Iris pigment epithelial cell (primary cell): ENCODE data around the gene TM9SF2.
"Not testable (repeated sequence)": the region's sequence is repeated elsewhere in the genome, so short reads cannot be mapped to it uniquely, and the experiment has no call there.

ENCODE experiments used
- DNase-seq: peaks from one replicate; pipeline ENCODE4 v3.0.0-alpha.2; 2011; ENCODE audit warnings: low read depth

The TM9SF2 gene

DNA sequence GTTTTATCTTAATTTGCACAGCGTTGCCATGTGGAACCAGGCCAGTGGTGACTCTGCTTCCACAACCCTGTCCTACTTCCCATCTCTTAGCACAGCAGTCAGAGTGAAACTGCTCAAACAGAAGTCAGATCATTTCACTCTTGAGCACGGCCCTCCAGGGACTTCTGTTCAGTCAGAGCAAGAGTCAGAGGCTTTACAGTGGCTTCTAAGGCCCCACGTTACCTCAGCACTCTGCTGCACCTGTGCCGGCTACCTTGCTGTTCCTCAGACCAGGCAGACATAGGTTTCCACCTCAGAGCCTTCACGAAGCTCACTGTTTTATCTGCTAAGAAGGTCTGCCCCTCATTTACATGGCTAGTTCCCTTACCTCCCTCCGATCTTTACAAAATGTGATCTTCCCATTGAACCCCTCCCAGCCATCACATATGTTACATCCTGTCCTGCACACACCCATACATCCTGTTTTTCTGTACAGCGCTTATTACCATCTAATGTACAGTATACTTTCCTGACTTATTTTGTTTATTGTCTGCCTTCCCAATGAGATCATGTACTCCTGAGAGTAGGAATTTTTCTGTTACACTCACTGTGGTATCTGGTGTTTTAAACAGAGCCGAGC, 41.6 kb downstream of the TM9SF2 start:
- DNase-seq = no peak

DNA sequence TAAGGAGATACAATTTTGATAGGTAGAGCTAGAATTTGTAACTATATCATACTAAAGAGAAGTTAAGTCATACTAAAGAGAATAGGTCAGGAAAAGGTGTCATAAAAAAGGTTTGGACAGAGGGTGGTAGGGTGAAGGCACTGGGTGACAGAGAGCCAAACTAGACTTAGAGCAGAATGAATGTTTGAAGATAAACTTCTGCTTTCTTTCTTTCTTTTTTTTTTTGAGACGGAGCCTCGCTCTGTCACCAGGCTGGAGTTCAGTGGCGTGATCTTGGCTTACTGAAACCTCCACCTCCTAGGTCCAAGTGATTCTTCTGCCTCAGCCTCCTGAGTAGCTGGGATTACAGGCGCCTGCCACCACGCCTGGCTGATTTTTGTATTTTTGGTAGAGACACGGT, 44.1 kb downstream of the TM9SF2 start:
- DNase-seq = no peak

DNA sequence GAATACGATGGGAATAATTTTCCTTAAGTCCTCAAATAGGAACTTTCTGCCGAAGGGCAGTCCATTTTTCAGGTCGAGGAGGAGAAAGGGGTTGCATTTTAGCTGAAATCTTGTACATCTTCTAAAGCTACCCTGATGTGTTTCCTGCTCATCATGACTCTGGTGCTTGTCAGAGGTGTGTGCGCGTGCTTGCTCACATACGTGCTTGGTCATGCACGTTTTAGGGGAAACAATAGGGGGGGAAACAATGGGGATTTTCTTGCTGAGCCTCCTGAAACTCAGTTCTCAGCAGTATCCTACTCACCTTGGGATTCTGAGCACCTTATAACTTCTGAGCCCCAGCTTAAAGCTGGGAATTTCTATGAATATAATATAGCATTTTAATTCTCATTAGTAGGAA, 44.7 kb downstream of the TM9SF2 start:
- no peak for DNase-seq

DNA sequence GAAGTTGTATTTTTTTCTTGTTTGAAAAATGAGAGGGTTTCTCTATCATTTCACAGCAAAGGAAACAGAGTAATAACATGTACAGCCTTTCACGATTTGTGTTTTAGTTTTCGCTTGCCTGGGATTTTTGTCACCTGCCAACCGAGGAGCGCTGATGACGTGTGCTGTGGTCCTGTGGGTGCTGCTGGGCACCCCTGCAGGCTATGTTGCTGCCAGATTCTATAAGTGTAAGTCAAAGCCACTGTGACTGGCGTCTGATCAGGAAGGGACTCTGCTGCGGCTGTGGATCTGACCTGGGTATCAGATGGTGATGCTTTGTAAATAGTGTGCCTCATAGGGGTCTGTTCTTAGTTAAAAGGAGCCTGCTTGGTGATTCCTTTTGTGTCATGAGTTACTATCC, 45.6 kb downstream of the TM9SF2 start:
- DNase-seq = no peak

DNA sequence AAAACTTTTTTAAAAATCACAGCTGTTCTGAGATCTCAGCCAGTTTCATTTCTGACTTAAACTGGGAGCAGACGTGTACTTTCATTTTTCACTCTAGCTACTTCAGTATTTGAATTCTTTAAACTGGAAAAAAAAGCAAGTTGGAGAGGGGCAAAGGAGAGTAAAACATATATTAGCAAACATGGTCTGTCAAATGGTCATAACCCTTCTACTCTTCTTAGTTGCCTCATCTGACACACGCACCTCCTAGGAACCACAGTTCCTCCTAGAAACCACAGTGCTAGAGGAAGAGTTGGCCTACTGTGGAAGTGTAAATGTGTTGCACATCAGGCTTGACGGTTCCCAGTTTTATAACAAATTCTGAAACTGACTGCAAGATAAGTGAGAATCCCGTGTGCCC, 47.2 kb downstream of the TM9SF2 start:
- DNase-seq = no peak

DNA sequence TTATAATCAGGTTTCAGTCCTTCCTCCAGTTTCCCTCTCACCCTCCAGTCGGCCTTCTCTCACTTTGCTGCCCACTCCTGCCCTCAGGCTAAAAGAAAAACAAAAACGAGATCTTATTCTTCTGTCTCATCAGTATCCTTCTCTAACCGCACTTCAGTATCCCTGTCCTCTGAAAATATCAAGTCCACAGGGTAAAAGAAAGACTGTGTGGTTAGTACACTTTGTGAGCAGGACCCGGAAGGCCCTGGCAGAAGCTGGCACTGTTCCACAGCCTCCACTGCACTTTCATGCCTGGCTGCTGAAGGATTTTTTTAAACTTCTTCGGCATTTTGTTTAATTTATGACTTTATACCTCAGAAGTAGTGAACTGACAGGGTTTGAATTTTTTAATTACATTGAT, 51.8 kb downstream of the TM9SF2 start:
- DNase-seq = no peak

DNA sequence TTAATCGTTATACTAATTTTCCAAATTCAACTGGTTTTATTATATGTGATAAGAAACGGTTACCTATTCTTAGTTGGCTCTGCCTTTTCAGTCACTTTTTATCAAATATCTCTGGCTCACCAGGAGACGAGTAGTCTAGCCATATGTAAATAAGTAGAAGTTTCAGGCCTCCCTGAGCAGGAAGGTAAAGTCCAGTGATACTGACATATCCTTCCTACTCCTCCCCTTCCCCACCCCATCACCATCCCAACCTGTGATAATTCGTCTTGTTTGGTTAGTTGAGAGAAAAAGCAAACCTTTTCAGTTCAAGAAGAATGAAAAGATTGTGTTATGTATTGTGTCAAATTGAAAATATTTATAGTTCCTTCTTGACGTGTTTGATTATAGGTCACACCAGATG, 53.9 kb downstream of the TM9SF2 start:
- DNase-seq = no peak

DNA sequence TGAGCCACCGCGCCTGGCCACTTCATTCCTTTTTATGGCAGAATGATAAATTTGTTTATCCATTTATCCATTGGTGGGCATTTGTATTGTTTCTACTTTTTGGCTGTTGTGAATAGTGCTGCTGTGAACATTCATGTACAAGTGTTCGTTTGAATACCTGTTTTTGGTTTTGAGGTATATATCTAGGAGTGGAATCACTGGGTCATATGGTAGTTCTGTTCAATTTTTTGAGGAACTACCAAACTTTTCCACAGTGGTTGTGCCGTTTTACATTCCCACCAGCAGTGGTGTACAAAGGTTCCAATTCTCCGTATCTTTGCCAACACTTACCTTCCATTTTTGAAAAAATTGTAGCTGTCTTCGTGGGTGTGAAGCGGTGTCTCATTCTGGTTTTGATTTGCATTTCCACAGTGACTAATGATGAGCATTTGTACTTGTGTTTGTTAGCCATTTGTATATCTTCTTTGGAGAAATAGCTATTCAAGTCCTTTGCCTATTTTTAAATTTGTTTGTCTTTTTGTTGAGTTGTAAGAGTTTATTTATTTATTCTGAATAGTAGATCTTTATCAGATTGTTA, 55.7 kb downstream of the TM9SF2 start:
- no peak for DNase-seq

DNA sequence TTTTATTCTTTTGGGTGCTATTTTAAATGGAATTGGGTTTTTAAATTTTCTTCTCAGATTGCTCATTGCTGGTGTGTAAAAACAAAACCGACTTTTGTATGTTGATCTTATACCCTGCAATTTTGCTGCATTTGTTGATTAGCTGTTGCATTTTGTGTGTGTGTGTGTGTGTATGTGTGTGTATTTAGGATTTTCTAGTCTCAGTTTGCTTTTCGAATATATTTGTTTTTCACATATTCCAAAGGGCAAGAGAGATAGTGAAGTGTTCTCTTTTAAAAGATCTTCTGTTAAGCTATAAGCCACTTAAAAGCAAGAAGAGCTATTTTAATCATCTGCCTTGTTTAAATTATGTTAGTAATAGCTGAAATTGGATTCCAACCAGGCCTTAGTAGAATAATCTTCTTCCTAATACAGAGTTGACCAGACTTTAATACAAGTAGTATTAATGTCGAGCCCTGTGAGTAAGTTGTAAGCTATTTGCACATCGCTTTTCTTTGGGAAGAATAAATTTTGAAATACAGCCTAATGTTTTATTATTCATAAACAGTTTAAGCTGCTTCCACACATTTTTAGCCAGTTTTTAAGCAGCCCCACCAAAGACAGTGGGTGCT, 57.4 kb downstream of the TM9SF2 start:
- DNase-seq = peak; percentile 63

DNA sequence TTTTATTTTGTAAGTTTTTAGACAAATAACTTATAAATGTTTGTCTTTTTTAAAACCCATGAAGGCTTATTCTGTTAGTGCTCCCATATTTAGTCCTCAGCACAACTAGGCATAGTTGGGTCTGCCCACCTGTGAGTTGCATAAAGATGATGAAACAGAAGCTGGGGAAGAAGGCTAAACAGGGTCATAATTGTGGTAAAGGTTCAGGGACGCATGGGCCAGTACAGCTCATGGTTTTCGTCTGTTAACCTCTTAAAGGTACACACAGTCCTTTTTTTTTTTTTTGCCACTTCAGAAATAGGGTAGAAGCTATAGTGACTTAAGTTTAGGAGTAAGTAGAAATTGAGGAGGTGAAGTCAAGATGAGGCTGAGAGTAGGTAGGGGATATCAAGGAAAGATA, 58.3 kb downstream of the TM9SF2 start:
- DNase-seq = peak; percentile 76

DNA sequence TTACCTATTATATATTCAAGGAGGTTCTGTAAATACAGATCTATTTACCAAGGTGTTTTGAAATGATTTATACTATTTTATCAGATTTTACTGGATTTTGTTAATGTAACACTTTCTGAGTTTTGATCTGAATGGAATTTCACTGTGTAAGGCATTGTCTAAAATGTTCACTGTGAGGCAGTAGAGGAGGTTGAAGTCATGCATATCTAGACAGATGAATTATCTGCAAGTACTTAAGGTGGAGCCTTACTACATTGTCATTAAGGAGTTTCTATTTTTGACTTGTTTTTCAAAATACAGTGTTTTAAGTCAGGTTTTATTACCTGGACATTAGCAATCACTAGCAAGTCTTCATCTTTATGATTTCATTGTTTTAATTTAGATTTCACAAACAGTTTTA, 62.1 kb downstream of the TM9SF2 start:
- no peak for DNase-seq

DNA sequence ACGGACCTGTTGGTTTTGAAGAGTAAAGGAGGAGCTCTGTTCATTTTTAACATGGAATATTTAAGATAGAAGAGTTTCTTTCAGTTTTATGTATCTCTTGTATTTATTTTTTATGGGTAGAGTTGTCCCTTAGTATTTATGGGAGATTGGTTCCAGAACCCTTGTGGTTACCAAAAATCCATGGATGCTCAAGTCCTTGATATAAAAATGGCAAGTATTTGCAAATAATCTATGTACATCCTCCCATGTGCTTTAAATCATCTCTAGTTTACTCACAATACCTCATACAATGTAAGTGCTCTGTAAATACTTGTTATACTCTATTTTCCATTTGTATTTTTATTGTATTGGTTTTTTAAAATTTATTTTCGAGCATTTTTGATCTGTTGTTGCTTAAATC, 63.1 kb downstream of the TM9SF2 start:
- no peak for DNase-seq

DNA sequence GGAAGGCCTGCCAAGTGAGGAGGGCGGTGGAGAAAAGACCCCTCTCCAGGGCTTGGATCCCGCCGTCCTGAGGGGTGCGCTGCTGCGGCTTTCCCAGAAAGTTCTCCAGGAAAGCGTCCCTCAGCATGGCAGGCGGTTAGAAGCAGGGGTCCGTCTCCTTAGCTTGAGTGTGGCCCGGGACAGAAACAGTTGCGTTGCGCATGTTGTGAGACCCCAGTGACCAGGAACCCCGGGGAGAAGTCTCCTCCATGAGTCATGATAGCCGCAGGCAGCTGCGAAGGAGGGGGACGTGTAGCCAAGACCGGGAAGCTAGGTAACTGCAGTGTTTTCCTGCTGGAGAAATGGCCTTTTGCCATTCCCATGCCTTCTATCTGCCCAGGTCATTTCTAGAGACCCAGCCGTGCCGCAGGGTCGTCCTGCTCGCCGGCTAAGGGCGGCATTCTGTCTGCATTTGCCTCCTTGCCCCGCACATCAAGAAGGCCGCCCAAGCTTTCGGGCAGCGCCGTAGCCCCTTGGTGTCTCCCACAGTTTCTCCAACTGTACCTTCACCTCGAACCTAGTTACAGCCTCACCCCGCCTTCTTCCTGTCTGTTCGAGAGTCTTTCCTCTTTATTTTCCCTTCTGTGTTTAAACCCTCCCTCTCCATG, 64.3 kb downstream of the TM9SF2 start:
- no peak for DNase-seq

DNA sequence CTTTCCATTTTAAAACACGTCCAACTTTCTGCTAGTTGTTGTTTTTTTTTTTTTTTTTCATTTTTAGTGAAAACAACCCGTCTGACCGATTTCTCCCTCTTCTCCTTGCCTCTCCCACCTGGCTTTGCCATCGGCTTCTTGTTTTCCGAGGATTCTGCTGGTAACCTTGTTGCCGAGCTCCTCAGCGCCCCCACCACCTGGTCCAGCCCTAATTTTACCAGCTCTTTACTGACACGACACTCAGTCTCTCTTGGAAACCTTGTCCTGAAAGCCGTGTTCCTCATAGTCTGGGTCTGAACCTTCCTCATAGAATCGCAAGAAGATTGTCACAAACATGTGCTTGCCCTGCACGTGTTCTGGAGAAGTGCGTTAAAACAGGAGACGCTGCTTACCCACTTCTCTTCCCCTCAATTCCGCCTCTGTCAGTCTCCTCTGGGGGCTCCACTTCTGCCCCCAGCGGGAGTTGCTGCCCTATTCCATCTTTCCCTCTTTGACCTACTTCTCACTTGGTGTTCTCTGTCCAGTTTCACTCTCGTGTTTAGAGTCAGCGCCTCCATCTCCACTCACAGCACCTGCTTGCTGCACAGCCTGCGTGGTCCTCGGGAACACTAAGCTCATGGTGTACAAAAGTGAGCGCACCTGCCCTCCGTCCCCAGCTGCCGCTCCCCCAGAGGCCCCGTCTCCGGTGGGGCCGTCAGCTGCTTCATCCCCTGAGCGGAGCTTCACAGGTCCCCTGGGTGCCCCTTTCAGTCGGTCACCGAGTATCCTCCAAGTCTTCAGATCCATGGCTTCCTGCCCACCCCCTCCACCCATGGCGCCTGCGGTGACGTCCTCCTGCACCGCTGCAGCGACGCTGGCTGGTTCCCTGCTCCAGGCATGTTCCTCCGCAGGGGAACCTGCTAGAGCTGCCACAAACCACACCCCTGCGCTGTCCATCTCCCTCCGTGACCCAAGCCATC, 65.1 kb downstream of the TM9SF2 start:
- DNase-seq = no peak

DNA sequence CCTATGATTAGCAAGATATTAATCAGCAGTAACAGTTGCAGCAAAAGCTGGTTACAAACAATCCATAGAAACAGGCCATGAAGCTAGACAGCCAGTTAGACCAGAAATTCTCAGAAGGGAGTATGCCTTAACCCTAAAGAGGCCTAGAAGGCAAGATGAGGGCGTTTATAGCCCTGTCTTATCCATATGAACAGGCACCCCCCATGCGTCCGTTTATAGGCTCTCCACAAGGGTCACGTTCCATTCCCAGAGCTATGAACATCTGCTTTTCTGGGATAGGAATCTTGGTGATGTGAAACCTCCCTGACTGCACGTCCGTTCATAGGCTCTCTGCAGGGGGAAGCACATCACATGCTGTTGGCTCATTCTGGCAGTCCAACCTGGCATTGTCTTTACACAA, 67.6 kb downstream of the TM9SF2 start:
- not testable (repeated sequence) for DNase-seq

DNA sequence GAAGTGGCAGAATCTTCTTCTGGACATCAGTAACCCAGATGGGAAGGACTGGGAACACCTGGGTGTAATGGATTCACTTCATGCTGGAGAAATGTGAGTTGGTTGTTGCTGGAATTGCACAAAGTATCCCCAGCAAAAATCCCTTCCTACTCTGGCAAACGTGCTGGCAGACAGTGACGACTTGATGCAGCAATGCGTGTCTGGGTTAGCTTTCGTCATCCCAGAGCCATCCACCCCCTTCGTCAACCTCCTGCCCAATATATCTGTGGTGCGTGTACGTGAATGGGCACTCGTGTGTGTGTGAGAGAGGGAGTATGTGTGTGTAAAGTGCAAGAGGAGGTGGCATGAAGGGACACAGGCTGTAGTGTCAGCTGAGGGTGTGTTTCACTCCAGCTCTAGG, 70.9 kb downstream of the TM9SF2 start:
- no peak for DNase-seq

DNA sequence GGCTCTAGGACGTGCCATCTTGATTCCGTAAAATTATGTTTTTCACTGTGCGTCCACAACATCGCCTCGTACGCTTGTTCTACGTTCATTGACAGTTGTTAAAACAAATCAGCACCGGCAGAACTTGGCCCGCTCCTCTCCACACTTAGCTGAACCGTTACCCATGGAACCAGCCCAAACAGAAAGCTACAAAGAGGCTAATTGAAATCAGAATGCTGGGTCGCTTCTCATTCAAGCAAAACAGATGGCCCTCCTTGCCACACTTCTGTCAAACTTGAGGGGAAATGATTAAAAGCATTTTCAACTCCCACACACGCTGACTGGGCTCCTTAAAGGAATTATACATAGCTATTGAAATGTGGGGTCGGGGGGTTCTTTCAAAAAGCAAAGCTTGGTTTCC, 71.6 kb downstream of the TM9SF2 start:
- no peak for DNase-seq

DNA sequence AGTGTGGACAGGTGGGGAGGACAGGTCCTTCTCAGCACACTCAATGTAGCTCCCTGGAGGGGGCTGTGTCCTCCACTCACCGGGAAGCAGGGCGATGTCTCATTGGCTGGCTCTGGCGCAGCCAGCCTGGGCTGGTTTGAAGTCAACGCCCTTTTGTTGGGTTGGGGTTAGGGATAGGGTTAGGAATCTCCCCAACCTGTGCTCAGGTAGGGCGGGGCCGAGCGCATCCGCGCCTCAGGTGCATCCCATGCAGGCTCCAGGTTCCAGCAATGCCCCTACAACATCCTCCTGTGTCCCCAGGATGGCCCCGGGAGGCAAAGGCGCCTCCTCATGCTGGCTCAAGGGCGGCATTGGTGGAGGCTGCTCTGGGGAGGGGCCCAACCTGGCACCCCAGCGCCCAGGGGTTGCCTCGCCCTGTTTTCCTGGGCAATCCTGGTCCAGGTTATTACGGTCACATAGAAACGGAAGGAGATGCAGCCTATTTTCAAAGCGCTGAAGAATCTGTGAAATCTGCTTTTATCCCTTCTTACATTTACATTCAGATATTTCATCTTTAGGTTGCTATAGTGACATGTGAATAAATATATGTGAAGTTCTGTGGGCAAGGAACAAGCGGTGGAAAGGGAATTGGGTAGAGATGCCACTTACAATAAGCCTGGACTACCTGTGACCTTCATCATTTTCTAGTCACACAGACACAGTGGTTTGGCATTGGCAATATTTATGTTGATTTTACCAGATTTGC, 74.3 kb downstream of the TM9SF2 start:
- no peak for DNase-seq

DNA sequence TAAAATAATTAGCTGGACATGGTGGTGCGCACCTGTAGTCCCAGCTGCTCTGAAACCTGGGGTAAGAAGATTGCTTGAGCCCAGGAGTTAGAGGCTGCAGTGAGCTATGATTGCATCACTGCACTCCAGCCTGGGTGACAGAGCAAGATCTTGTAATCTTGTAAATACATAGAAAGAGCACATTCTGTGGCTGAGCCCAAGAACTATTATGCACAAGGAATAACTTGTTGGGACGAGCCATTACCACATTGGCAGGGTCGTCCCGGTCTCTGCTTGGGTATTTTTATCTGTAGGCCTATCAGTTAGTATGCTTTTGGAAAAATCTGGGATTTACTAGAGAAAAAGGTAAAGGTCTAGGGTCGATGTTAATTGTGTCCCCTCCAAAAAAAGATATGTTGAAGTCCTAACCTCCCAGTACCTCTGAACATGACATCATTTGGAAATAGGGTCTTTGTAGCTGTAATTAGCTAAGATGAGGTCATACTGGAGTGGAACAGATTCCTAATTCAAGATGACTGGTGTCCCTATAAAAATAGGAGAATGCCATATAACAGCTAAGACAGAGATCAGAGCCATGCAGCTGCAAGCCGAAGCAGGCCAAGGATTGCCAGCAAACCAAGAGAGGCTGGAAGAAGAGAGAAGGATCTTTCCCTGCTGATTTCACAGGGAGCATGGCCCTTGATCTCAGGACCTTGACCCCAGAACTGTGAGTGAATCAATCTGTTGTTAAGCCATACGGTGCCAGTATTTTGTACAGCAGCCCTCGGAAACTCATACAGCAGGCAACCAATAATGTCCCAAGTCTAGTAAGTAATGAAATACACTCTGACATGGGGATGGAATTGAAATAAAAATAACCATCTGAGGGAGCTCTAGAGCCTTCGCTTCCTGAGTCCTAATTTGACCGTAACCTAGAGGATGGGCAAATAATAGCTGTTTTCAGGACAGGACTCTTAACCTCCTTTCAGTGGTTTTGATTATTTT, 77.0 kb downstream of the TM9SF2 start:
- peak; percentile 51 for DNase-seq

DNA sequence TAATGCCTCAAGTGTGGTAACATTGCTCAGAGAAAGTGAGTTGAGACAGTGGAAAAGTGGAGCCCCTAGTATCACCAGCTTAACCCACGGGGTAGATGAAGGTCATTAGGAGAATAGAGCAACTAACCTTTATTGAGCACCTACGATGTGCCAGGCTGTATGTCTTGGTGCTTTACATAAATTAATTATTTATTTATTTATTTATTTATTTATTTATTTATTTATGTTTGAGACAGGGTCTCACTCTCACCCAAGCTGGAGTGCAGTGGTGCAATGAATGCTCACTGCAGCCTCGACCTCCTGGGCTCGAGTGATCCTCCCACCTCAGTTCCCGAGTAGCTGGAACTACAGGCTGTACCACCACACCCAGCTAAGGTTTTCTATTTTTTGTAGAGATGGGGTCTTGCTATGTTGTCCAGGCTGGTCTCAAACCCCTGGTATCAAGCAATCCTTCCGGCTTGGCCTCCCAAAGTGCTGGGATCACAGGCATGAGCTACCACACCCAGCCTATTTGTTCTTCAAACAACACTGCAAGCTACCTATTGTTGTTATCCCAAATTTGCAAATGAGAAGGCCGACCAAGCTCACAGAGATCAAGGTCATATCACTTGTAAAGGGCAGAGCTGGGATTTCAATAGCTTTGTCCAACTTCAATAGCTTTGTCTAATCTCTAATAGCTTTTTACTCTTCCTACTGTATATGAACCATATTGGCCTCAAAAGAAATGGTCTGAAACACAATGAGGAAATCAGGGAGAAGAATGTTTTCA, 79.4 kb downstream of the TM9SF2 start:
- no peak for DNase-seq
